HG03558 (cell line): ENCODE data around the gene SCN9A.
"Not testable (repeated sequence)": the region's sequence is repeated elsewhere in the genome, so short reads cannot be mapped to it uniquely, and the experiment has no call there.

ENCODE experiments used
- ATAC-seq: cut with Tn5 transposase; IDR thresholded peaks from one replicate; pipeline ENCODE4 v1.9.1; 2021; ENCODE audit warnings: moderate number of reproducible peaks; ENCODE audit not compliant: unreplicated experiment; ENCODE audit errors: extremely low read depth

Gene SCN9A

DNA sequence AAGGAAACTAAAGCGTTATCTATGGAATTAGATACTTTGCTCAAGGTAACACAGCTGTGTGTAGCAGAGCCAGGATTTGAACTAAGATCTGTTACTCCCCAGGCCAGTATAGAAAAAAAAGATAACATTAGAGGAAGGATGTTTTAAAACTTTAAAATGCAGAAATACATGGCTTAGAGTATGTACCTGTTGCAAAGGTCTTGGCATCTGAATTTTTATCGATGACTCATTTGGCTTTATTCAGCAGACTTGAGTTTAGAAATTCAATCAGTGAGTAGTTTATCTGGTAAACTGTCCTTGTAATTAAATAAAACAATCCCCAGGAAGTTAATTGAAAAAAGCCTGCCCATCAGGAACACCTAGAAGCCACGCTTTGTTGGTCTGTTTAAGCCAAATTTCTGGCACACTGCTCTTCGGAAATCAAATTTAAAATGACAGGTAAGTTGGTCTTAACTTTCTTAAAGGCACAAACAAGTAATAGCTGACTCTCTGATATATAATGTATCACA lies 36.9 kb downstream of the SCN9A start:
- no peak for ATAC-seq

DNA sequence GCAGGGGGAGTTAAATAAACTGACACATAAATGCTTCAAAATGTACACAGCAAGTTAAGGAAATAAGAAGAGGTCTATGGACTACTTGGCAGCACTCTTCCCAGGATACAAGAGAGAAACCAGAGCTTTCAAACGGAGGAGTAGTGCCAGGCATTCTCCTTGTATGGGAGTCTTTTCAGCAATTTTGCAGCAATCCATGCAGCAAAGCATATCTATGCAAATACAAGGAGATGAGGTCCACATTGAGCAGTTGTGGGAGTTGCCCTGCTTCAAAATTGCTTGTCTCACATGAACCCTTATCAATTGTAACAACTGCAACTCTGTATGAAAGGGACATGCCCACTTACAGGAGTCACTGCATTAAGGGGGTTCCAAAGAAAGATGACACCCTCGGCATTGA lies 37.8 kb downstream of the SCN9A start:
- ATAC-seq: no peak

DNA sequence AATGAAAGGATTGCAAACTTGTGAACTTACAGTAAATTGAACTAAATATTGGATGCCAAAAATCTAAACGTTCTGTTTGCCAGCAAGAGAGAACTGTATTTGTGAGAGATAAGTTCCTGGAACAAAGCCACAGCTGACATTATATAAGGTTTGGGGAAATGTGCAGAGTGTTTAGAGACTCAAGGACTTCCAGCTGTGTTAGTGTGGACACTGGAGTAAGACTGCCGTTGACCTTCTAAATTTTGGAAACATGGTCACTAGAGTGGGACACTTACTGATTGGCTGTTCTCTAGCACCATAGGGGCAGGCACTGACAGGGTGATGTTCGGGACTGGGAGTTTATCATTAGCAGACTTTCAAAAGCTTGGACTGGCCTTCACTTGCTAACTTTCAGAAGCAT lies 40.5 kb downstream of the SCN9A start:
- ATAC-seq: no peak

GRCh38 chr2:166334805-166335204 lies 40.9 kb downstream of the SCN9A start:
- ATAC-seq: no peak

GRCh38 chr2:166333801-166334200 lies 41.9 kb downstream of the SCN9A start:
- no peak for ATAC-seq

GRCh38 chr2:166332106-166332505 lies 43.6 kb downstream of the SCN9A start:
- no peak for ATAC-seq

GRCh38 chr2:166331468-166331867 lies 44.3 kb downstream of the SCN9A start:
- no peak for ATAC-seq

GRCh38 chr2:166329465-166329864 lies 46.3 kb downstream of the SCN9A start:
- no peak for ATAC-seq

GRCh38 chr2:166328147-166328546 lies 47.6 kb downstream of the SCN9A start:
- ATAC-seq: no peak

GRCh38 chr2:166321076-166321475 lies 54.7 kb downstream of the SCN9A start:
- ATAC-seq: no peak

GRCh38 chr2:166314022-166314759 lies 61.6 kb downstream of the SCN9A start:
- ATAC-seq: no peak

GRCh38 chr2:166312863-166313262 lies 62.9 kb downstream of the SCN9A start:
- not testable (repeated sequence) for ATAC-seq

DNA sequence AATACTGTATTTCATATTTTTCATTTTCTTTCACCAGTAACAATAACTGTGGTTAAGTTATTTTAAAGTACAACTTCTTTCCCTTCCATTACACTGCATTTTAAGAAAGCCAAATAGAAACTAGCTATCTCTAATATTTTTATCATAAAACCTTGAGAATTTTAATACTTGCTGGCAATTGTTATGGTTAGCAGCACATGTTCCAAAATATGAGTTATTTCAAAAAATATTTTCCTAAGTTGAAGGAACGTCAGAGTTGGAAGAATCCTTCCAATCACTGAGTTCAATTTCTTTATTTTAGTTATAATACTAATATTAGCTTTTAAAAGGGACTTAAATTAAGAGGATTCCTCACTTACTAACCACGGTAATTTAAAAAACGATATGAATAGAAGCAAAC lies 68.4 kb downstream of the SCN9A start:
- no peak for ATAC-seq

- no peak for ATAC-seq
These were observed 71.1 kb downstream of the SCN9A start for GRCh38 chr2:166304656-166305055.

GRCh38 chr2:166302036-166302435 lies 73.7 kb downstream of the SCN9A start:
- no peak for ATAC-seq

DNA sequence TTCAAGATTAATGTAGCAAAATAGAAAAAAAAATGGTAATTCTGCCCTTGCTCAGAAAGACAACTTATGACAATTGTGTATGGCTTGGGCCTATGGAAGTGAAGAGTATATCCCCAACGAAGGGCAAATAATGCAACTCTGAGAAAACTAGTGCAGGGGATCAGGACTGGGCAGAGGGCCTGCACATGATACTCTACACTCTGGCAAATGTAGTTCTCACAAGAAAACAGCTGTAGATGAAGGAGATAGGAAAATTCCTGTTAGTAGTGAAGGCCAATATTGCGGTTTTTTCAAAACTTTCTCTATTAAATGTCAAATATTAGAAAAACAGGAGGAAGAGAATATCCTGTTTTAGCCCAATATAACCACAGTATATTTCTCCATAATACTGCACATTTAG lies 77.8 kb downstream of the SCN9A start:
- ATAC-seq: no peak

- no peak for ATAC-seq
These were observed 81.8 kb downstream of the SCN9A start for GRCh38 chr2:166293984-166294383.

- no peak for ATAC-seq
These were observed 90.5 kb downstream of the SCN9A start for GRCh38 chr2:166285215-166285614.

DNA sequence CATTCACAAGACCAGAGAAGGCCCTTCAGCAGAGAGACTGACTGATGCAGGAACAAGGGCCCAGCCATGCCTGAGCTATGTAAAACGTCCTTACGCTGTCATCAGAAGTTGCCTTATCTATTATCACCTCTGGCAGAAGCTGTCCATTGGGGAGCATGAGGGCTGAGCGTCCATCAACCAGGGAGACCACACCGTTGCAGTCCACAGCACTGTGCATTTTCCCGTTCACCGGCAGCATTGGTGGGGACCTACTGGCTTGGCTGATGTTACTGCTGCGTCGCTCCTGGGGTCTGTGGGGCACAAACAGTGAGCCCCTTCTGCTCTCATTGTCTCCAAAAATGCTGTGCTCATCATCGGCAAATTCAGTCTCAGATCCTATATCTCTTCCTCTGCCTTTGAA lies 91.4 kb downstream of the SCN9A start:
- ATAC-seq: no peak

- no peak for ATAC-seq
These were observed 93.6 kb downstream of the SCN9A start for GRCh38 chr2:166282154-166282553.

- ATAC-seq: no peak
These were observed 96.9 kb downstream of the SCN9A start for GRCh38 chr2:166278856-166279255.

DNA sequence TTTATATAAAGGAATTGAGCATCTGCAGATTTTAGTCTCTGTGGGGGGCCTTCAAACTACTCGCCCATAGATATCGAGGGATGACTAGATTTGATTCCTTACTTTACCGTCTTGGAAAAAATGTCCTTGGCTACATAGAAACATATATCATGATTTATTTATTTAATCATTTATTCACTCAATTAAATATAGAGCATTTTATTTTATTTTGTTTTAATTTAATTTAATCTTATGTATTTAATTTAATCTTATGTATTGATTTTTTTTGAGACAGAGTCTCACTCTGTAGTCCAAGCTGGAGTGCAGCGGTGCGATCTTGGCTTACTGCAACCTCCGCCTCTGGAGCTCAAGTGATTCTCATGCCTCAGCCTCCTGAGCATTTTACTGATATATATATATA lies 105.4 kb downstream of the SCN9A start:
- no peak for ATAC-seq
